HG03457 (cell line): Measurements from ENCODE around the gene ZNF276.
"Not testable (repeated sequence)": the region's sequence is repeated elsewhere in the genome, so short reads cannot be mapped to it uniquely, and the experiment has no call there.

Experiments
- ATAC-seq: cut with Tn5 transposase; IDR thresholded peaks from one replicate; pipeline ENCODE4 v1.9.1; 2021; ENCODE audit warnings: moderate number of reproducible peaks; ENCODE audit not compliant: unreplicated experiment

Gene ZNF276

GRCh38 chr16:89779909-89780305, 58.6 kb downstream of the ZNF276 start:
- ATAC-seq, result no peak

- ATAC-seq, result no peak
These were observed 61.2 kb downstream of the ZNF276 start for GRCh38 chr16:89782489-89782888.

- ATAC-seq, result not testable (repeated sequence)
These were observed 62.6 kb downstream of the ZNF276 start for GRCh38 chr16:89783952-89784351.

GRCh38 chr16:89784406-89784805, 63.1 kb downstream of the ZNF276 start:
- ATAC-seq, result no peak

GRCh38 chr16:89785523-89786155, 64.3 kb downstream of the ZNF276 start:
- no peak for ATAC-seq

GRCh38 chr16:89786474-89787364, 65.4 kb downstream of the ZNF276 start:
- no peak for ATAC-seq

GRCh38 chr16:89787365-89787805, 66.0 kb downstream of the ZNF276 start:
- ATAC-seq, result no peak
